Gastrocnemius medialis (tissue), 4 donors: ENCODE results near the gene ITGAD. TPM values are rescaled to one million over a fixed set of nuclear protein-coding genes. Genes with fewer than 3 reads are reported as not detected.

Experiments used
- ATAC-seq, 2 donors: fragments of 150-250 bp; one replicate each; pipeline ENCODE4 v1.9.1; 2016
- DNase-seq, 2 donors: peaks; one replicate each; pipeline ENCODE4 v3.0.0-alpha.2; 2019
- H3K27ac ChIP-seq, 4 donors: fragments of 200-600 bp; sonication (generic); 1 replicate in 1 of 4; 2 replicates in 3 of 4; pipeline ENCODE4 v1.5.1; 2016 to 2018; ENCODE audit warnings: mild to moderate bottlenecking in 2 of 4, moderate library complexity in 1 of 4
- H3K27me3 ChIP-seq, 3 donors: fragments of 200-600 bp; sonication (generic) in 2 of 3; 1 replicate in 1 of 3; 2 replicates in 2 of 3; pipeline versions ENCODE4 v1.5.1 to v1.6.0; 2016 to 2019; ENCODE audit warnings: mild to moderate bottlenecking in 1 of 3, moderate library complexity in 1 of 3
- H3K36me3 ChIP-seq, 2 donors: fragments of 200-600 bp; sonication (generic) in 1 of 2; one replicate each; pipeline ENCODE4 v1.5.1; 2017 to 2018
- H3K4me1 ChIP-seq, 2 donors: fragments of 200-600 bp; sonication (generic) in 1 of 2; one replicate each; pipeline ENCODE4 v1.5.1; 2016 to 2017; ENCODE audit warnings: mild to moderate bottlenecking in 2 of 2
- H3K4me3 ChIP-seq, 4 donors: fragments of 200-600 bp; sonication (generic) in 3 of 4; 1 replicate in 1 of 4; 2 replicates in 3 of 4; pipeline ENCODE4 v1.5.1; 2016 to 2019; ENCODE audit warnings: mild to moderate bottlenecking in 2 of 4
- H3K9me3 ChIP-seq, 3 donors: fragments of 200-600 bp; sonication (generic) in 2 of 3; 1 replicate in 1 of 3; 2 replicates in 2 of 3; pipeline ENCODE4 v1.5.1; 2016 to 2019
- CTCF ChIP-seq, 5 experiments: fragments of 450-650 bp in 3 of 5; fragments of 200-600 bp in 2 of 5; sonication (generic) in 2 of 5; IDR thresholded peaks in 4 of 5; conservative IDR thresholded peaks in 1 of 5; 1 replicate in 4 of 5; 2 replicates in 1 of 5; pipeline ENCODE4 v1.5.1; 2016 to 2019; ENCODE audit warnings: antibody characterized with exemption in 5 of 5, mild to moderate bottlenecking in 3 of 5, moderate library complexity in 3 of 5
- POLR2A ChIP-seq, 2 donors: fragments of 450-650 bp; IDR thresholded peaks; one replicate each; pipeline ENCODE4 v1.6.1; 2017; ENCODE audit warnings: antibody characterized with exemption in 2 of 2, mild to moderate bottlenecking in 2 of 2, moderate library complexity in 2 of 2
- in situ Hi-C, 4 donors: fragments of 200-750 bp; cut with MboI; loops; one replicate each; pipeline versions ENCODE4 v1.15.0 to v1.8.0; 2017; ENCODE audit warnings: low sequenced_read_pairs in 4 of 4
- intact Hi-C: fragments of 100-400 bp; cut with DNase I; formaldehyde crosslinking; loops from one replicate; pipeline ENCODE4 v1.15.1; 2023; ENCODE audit warnings: low total_unique reads
- total RNA-seq, 4 donors: library from RNA; depleted of rRNA; stranded (reverse); fragments of >200 nt; gene quantifications; one replicate each; pipeline versions ENCODE4 v1.1.0 to v1.2.3, GENCODE V29; 2016

The ITGAD gene
- total RNA-seq, 4 donors from 2014 or later, result not detected

- H3K36me3 ChIP-seq, result no peaks in the 10 kb centered on the region
- no peaks in the 10 kb centered on the region for H3K27me3 ChIP-seq
- no peaks in the 10 kb centered on the region for H3K9me3 ChIP-seq
- no peak overlapping the region for H3K27ac ChIP-seq
- intact Hi-C loops (no loop called here), in situ Hi-C loops (no loop called here)
- H3K4me3 ChIP-seq, result no peak overlapping the region
- H3K4me1 ChIP-seq, result no peaks in the 10 kb centered on the region
- DNase-seq, result no peak
- no peak for ATAC-seq
- TF ChIP-seq POLR2A (IDR thresholded peaks at IDR 0.05) (no peak), CTCF (IDR thresholded peaks at IDR 0.05 in 4 of 5, conservative IDR thresholded peaks at IDR 0.05 in 1 of 5) (no peak)
Observed at GRCh38 chr16:31351246-31351941, 41.7 kb upstream of the ITGAD start.

- in situ Hi-C loops (no loop called here), intact Hi-C loops (no loop called here)
- DNase-seq, result no peak
- Histone ChIP-seq H3K27ac (no peak overlapping the region), H3K9me3 (no peaks in the 10 kb centered on the region), H3K4me1 (peaks cover 0 to 1% of the 10 kb centered on the region in 2 donors), H3K36me3 (no peaks in the 10 kb centered on the region), H3K4me3 (no peak overlapping the region), H3K27me3 (no peaks in the 10 kb centered on the region)
- no peak for TF ChIP-seq CTCF (IDR thresholded peaks at IDR 0.05 in 4 of 5, conservative IDR thresholded peaks at IDR 0.05 in 1 of 5)
- no peak for TF ChIP-seq POLR2A (IDR thresholded peaks at IDR 0.05)
- ATAC-seq, result no peak
Observed at GRCh38 chr16:31351942-31352325, 41.2 kb upstream of the ITGAD start.

DNA sequence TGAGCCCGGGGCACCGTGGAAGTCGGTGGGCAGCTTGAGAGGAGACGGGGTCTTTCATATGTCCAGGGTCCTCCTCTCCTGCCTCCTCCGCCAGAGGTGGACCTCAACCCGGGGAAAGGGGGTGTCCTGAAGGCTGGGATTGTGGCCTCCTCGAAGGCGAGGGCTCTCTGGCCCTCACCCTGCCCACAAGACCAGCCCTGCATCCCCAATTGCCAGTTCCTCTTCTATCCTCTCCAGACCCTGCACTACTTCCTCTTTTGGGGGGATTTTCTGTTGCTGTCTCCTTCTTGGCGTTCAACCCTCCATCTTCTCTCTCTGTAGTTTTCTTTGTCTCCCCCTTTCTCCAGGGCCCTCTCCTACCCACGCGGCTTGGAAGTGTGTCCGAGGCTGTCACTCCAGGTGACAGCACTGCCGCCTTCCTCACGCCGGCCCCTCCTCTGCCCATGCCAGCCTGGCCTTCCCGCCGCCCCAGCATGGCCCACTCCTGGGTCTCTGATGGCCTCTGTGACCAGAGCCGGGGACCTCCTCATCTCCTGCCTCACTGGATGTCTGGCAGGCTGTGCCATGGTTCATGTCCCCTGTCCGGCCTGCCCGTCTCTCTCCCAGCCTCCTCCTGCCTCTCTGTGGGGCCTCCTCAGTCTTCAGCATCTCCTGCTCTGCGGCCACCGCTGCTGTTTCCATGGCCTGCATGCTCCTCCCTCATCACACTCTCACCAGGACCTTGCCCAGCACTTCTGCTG lies 40.6 kb upstream of the ITGAD start:
- Histone ChIP-seq H3K36me3 (no peaks in the 10 kb centered on the region), H3K9me3 (no peaks in the 10 kb centered on the region), H3K27me3 (no peaks in the 10 kb centered on the region), H3K4me1 (peaks cover 0 to 7% of the 10 kb centered on the region in 2 donors), H3K4me3 (no peak overlapping the region), H3K27ac (no peak overlapping the region)
- intact Hi-C loops, result no loop called here
- ATAC-seq, result no peak
- TF ChIP-seq POLR2A (IDR thresholded peaks at IDR 0.05) (no peak), CTCF (IDR thresholded peaks at IDR 0.05 in 4 of 5, conservative IDR thresholded peaks at IDR 0.05 in 1 of 5) (no peak)
- in situ Hi-C loops, result no loop called here
- DNase-seq, result no peak

GRCh38 chr16:31354394-31355291 lies 38.5 kb upstream of the ITGAD start, which contains the start of gene ITGAX:
ITGAX (plus strand) TSS chr16:31355176; CDS start chr16:31355255, 79 bp downstream.
- H3K9me3 ChIP-seq, result no peaks in the 10 kb centered on the region
- no peak within 1 kb of the TSS for H3K27ac ChIP-seq
- no peak for ATAC-seq
- H3K27me3 ChIP-seq, result no peaks in the 10 kb centered on the region
- intact Hi-C loops, result no loop called here
- H3K4me3 ChIP-seq, result no peak within 1 kb of the TSS
- TF ChIP-seq CTCF (IDR thresholded peaks at IDR 0.05 in 4 of 5, conservative IDR thresholded peaks at IDR 0.05 in 1 of 5) (no peak), POLR2A (IDR thresholded peaks at IDR 0.05) (no peak)
- DNase-seq, result peak; percentile 13 to 40
- H3K36me3 ChIP-seq, result no peaks in the 10 kb centered on the region
- in situ Hi-C loops, result no loop called here
- H3K4me1 ChIP-seq, result peaks cover 5 to 16% of the 10 kb centered on the region in 2 donors
